GM12878 (cell line): Measurements from ENCODE around the gene SATB2. TPM values are rescaled to one million over a fixed set of nuclear protein-coding genes. Genes with fewer than 3 reads are reported as not detected.

ENCODE experiments used
- BRCA1 ChIP-seq: IDR thresholded peaks from 2 replicates; pipeline ENCODE4 v1.6.1; 2011; ENCODE audit warnings: low read depth, low read length, improper control_type of control experiment
- CEBPB ChIP-seq, 2 experiments: fragments of 150-350 bp in 1 of 2; IDR thresholded peaks; 2 replicates each; pipeline ENCODE4 v1.6.1; 2012 to 2014; ENCODE audit warnings: low read depth in 2 of 2, low read length in 2 of 2, borderline replicate concordance in 1 of 2, inconsistent platforms in 1 of 2
- MTA3 ChIP-seq: IDR thresholded peaks from 2 replicates; pipeline ENCODE4 v1.6.1; 2012; ENCODE audit warnings: low read length, inconsistent platforms, borderline replicate concordance
- PAX5 ChIP-seq: IDR thresholded peaks from 2 replicates; pipeline ENCODE4 v1.6.1; 2011; ENCODE audit warnings: low read depth, low read length, borderline replicate concordance
- SRF ChIP-seq, 2 experiments: IDR thresholded peaks; 2 replicates each; pipeline ENCODE4 v1.6.1; 2011; ENCODE audit warnings: low read depth in 2 of 2, low read length in 2 of 2, mild to moderate bottlenecking in 1 of 2, moderate library complexity in 1 of 2
- polyA plus RNA-seq, 11 experiments: library from polyadenylated mRNA; depleted of rRNA in 4 of 11; unstranded in 6 of 11; stranded (reverse) in 5 of 11; fragments of >200 nt; fragmentation: Nextera tagmentation in 4 of 11; fragmentation: Illumina TruSeq in 1 of 11; extraction: Ambion mirVana in 4 of 11; extraction: Trizol in 1 of 11; gene quantifications; 1 replicate in 1 of 11; 2 replicates in 10 of 11; pipeline versions ENCODE4 v1.2.1 to v1.2.3, GENCODE V29; 2011 to 2016; ENCODE audit warnings: inconsistent platforms in 2 of 11, missing spikeins in 2 of 11, low read depth in 1 of 11
- total RNA-seq, 4 experiments: library from RNA; depleted of rRNA in 3 of 4; stranded (reverse); fragments of >200 nt in 3 of 4; fragmentation: Illumina TruSeq in 1 of 4; extraction: Trizol in 1 of 4; gene quantifications; 2 replicates each; pipeline versions ENCODE4 v1.2.1 to v1.2.3, GENCODE V29; 2013 to 2021
- TF ChIP-seq, protein P1 (sequence below): IDR thresholded peaks from 2 replicates; pipeline ENCODE4 v1.6.1; 2011; ENCODE audit warnings: borderline replicate concordance, low read depth, mild to moderate bottlenecking, moderate library complexity, low read length; ENCODE audit not compliant: insufficient read depth, poor library complexity, severe bottlenecking
- TF ChIP-seq, protein P2 (sequence below): IDR thresholded peaks from 2 replicates; pipeline ENCODE4 v1.6.1; 2012; ENCODE audit warnings: low read depth, low read length, improper control_type of control experiment
- TF ChIP-seq, protein P3 (sequence below): fragments of 450-650 bp; IDR thresholded peaks from 2 replicates; pipeline ENCODE4 v1.6.1; 2017; ENCODE audit warnings: mild to moderate bottlenecking, moderate library complexity

Gene SATB2
- total and polyA plus RNA-seq, 10 of the 15 experiments (the other 5 are each of a cell fraction or from before 2014, with no cell fraction given), result 0.03 to 0.56 (median 0.08) TPM; not detected in 3

DNA sequence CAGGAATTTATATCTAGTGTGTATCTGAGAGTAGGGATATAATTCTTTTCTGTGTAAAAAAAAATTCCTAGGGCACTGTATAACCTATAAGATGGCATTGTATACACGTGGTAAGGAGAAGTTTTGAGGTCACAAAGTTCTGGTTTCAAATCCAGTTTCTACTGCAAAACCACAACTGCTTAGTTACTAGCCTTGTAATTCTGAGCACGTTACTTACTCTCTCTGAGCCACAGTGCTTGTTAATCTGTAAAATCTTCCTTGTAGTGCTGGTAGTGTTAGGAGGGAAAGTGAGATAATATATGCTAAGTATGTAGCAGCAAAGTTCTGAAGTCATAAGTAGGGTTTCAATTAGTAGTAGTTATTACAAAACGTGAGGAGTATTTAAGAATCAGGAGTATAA lies 175.4 kb downstream of the SATB2 start (continued):
- TF ChIP-seq, protein P1, sequence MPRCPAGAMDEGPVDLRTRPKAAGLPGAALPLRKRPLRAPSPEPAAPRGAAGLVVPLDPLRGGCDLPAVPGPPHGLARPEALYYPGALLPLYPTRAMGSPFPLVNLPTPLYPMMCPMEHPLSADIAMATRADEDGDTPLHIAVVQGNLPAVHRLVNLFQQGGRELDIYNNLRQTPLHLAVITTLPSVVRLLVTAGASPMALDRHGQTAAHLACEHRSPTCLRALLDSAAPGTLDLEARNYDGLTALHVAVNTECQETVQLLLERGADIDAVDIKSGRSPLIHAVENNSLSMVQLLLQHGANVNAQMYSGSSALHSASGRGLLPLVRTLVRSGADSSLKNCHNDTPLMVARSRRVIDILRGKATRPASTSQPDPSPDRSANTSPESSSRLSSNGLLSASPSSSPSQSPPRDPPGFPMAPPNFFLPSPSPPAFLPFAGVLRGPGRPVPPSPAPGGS, result no peak
- TF ChIP-seq, protein P2, sequence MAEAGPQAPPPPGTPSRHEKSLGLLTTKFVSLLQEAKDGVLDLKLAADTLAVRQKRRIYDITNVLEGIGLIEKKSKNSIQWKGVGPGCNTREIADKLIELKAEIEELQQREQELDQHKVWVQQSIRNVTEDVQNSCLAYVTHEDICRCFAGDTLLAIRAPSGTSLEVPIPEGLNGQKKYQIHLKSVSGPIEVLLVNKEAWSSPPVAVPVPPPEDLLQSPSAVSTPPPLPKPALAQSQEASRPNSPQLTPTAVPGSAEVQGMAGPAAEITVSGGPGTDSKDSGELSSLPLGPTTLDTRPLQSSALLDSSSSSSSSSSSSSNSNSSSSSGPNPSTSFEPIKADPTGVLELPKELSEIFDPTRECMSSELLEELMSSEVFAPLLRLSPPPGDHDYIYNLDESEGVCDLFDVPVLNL, result no peak
- TF ChIP-seq CEBPB (IDR thresholded peaks at IDR 0.05; ENCODE audit: borderline replicate concordance in 1 of 2, low read depth in 2 of 2, low read length in 2 of 2), result no peak
- no peak for TF ChIP-seq BRCA1
- TF ChIP-seq PAX5, result no peak
- TF ChIP-seq, protein P3, sequence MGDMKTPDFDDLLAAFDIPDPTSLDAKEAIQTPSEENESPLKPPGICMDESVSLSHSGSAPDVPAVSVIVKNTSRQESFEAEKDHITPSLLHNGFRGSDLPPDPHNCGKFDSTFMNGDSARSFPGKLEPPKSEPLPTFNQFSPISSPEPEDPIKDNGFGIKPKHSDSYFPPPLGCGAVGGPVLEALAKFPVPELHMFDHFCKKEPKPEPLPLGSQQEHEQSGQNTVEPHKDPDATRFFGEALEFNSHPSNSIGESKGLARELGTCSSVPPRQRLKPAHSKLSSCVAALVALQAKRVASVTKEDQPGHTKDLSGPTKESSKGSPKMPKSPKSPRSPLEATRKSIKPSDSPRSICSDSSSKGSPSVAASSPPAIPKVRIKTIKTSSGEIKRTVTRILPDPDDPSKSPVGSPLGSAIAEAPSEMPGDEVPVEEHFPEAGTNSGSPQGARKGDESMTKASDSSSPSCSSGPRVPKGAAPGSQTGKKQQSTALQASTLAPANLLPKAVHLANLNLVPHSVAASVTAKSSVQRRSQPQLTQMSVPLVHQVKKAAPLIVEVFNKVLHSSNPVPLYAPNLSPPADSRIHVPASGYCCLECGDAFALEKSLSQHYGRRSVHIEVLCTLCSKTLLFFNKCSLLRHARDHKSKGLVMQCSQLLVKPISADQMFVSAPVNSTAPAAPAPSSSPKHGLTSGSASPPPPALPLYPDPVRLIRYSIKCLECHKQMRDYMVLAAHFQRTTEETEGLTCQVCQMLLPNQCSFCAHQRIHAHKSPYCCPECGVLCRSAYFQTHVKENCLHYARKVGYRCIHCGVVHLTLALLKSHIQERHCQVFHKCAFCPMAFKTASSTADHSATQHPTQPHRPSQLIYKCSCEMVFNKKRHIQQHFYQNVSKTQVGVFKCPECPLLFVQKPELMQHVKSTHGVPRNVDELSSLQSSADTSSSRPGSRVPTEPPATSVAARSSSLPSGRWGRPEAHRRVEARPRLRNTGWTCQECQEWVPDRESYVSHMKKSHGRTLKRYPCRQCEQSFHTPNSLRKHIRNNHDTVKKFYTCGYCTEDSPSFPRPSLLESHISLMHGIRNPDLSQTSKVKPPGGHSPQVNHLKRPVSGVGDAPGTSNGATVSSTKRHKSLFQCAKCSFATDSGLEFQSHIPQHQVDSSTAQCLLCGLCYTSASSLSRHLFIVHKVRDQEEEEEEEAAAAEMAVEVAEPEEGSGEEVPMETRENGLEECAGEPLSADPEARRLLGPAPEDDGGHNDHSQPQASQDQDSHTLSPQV, result no peak
- no peak for TF ChIP-seq SRF (IDR thresholded peaks at IDR 0.05; ENCODE audit: low read depth in 2 of 2, low read length in 2 of 2)
- no peak for TF ChIP-seq MTA3
- TF ChIP-seq, all 136 proteins: peak for 0
